PC-9 (cell line): ENCODE results near the gene NTM. TPM values are rescaled to one million over a fixed set of nuclear protein-coding genes. Genes with fewer than 3 reads are reported as not detected.

ENCODE experiments used
- BruUV-seq: library from RNA; stranded (reverse); fragments of 400-500 nt; replicated peaks from 2 replicates; lab custom pipeline; 2021; lab: Mats Ljungman, UMichigan
- CTCF ChIA-PET: fragments of 300-600 bp; sonication (Branson Sonifier 250); formaldehyde crosslinking; loops from one replicate; lab custom pipeline; 2022; ENCODE audit warnings: antibody characterized with exemption; lab: Charles Lee
- POLR2A ChIA-PET: fragments of 300-600 bp; sonication (Branson Sonifier 250); formaldehyde crosslinking; loops from one replicate; lab custom pipeline; 2022; ENCODE audit warnings: antibody characterized with exemption; ENCODE audit not compliant: unreplicated experiment; lab: Charles Lee
- DNase-seq, 2 experiments: peaks; one replicate each; pipeline versions ENCODE4 v3.0.0 to v3.0.0-alpha.2; 2015 to 2022; ENCODE audit warnings: mixed read lengths in 1 of 2
- H2AFZ ChIP-seq: fragments of 200-600 bp; sonication (generic); 2 replicates; pipeline ENCODE4 v1.8.1; 2017; ENCODE audit warnings: antibody characterized with exemption
- H3F3A ChIP-seq: fragments of 200-600 bp; sonication (generic); 2 replicates; pipeline ENCODE4 v1.8.1; 2017; ENCODE audit warnings: antibody characterized with exemption, mild to moderate bottlenecking, low read depth; ENCODE audit not compliant: insufficient read depth
- H3K27ac ChIP-seq: fragments of 200-600 bp; sonication (generic); 2 replicates; pipeline ENCODE4 v1.6.1; 2016; ENCODE audit warnings: mixed run types
- H3K27me3 ChIP-seq: fragments of 200-600 bp; sonication (generic); 2 replicates; pipeline ENCODE4 v1.6.1; 2016; ENCODE audit warnings: low read depth, mixed run types; ENCODE audit not compliant: insufficient read depth
- H3K36me3 ChIP-seq: fragments of 200-600 bp; sonication (generic); 2 replicates; pipeline ENCODE4 v1.6.1; 2016; ENCODE audit warnings: low read depth, mixed run types
- H3K4me1 ChIP-seq: fragments of 200-600 bp; sonication (generic); replicated peaks from 2 replicates; pipeline ENCODE4 v1.6.1; 2016; ENCODE audit warnings: mixed run types; ENCODE audit not compliant: insufficient read depth
- H3K4me2 ChIP-seq: fragments of 200-600 bp; sonication (generic); 2 replicates; pipeline ENCODE4 v1.6.1; 2017; ENCODE audit warnings: mixed run types
- H3K4me3 ChIP-seq: fragments of 200-600 bp; sonication (generic); 2 replicates; pipeline ENCODE4 v1.6.1; 2016; ENCODE audit warnings: mixed run types
- H3K79me2 ChIP-seq: fragments of 200-600 bp; sonication (generic); 2 replicates; pipeline ENCODE4 v1.6.1; 2017; ENCODE audit warnings: low read depth, mixed run types
- H3K9me2 ChIP-seq: fragments of 200-600 bp; sonication (generic); 2 replicates; pipeline ENCODE4 v1.8.1; 2017; ENCODE audit warnings: mild to moderate bottlenecking; ENCODE audit not compliant: insufficient read depth
- H3K9me3 ChIP-seq: fragments of 200-600 bp; sonication (generic); 2 replicates; pipeline ENCODE4 v1.8.1; 2016; ENCODE audit warnings: low read depth; ENCODE audit not compliant: insufficient read depth
- H4K20me1 ChIP-seq: fragments of 200-600 bp; sonication (generic); 2 replicates; pipeline ENCODE4 v1.8.1; 2017; ENCODE audit not compliant: insufficient read depth
- EZH2 ChIP-seq: fragments of 200-600 bp; sonication (generic); IDR thresholded peaks from 2 replicates; pipeline ENCODE4 v1.8.0; 2017; ENCODE audit warnings: antibody characterized with exemption, low read depth
- intact Hi-C: fragments of 100-400 bp; cut with micrococcal nuclease; formaldehyde crosslinking; loops from one replicate; pipeline ENCODE4 v1.10.0; 2022; ENCODE audit not compliant: unreplicated experiment
- total RNA-seq: library from RNA; stranded (reverse); gene quantifications from 2 replicates; pipeline ENCODE4 v1.2.3, GENCODE V29; 2021
- TF ChIP-seq, protein P1 (sequence below): fragments of 200-600 bp; sonication (generic); conservative IDR thresholded peaks from 2 replicates; pipeline ENCODE4 v1.6.1; 2017; ENCODE audit warnings: mixed run types, antibody characterized with exemption, mild to moderate bottlenecking, moderate library complexity

The NTM gene
- total RNA-seq, 1 experiment from 2014 or later, result not detected

- BruUV-seq, result no TSS peak
- no peaks in the 10 kb centered on the region for H3K9me3 ChIP-seq
- CTCF ChIA-PET, result no interaction called here
Measured at GRCh38 chr11:132337819-132338416, 967.5 kb downstream of the NTM start.

DNA sequence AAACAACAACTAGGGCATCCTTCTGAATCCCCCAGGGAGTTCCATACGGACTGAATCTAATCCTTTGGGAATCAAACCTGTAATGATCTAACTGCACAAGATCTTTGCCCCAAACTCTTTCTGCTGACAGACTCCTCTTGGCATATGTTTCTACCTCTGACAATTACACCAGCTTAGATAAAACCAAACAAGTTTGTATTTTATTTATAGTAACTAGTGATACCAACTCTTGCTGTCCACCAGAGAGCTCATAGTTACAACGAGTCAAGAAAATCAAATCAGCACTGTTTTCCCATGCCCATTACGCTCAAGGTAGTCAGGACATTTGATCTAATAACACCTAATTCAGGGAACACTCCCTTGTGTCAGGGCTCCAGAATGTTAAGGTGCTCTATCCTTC lies 972.0 kb downstream of the NTM start:
- CTCF ChIA-PET, result no interaction called here
- POLR2A ChIA-PET, result no interaction called here
- intact Hi-C loops, result no loop called here
- TF ChIP-seq, protein P1, sequence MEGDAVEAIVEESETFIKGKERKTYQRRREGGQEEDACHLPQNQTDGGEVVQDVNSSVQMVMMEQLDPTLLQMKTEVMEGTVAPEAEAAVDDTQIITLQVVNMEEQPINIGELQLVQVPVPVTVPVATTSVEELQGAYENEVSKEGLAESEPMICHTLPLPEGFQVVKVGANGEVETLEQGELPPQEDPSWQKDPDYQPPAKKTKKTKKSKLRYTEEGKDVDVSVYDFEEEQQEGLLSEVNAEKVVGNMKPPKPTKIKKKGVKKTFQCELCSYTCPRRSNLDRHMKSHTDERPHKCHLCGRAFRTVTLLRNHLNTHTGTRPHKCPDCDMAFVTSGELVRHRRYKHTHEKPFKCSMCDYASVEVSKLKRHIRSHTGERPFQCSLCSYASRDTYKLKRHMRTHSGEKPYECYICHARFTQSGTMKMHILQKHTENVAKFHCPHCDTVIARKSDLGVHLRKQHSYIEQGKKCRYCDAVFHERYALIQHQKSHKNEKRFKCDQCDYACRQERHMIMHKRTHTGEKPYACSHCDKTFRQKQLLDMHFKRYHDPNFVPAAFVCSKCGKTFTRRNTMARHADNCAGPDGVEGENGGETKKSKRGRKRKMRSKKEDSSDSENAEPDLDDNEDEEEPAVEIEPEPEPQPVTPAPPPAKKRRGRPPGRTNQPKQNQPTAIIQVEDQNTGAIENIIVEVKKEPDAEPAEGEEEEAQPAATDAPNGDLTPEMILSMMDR, result no peak
- TF ChIP-seq EZH2, result no peak
- H3F3A ChIP-seq, result no peaks in the 10 kb centered on the region
- no peak for DNase-seq
- H3K4me3 ChIP-seq, result no peak overlapping the region
- H3K79me2 ChIP-seq, result no peaks in the 10 kb centered on the region
- no peaks in the 10 kb centered on the region for H3K9me2 ChIP-seq
- H3K9me3 ChIP-seq, result no peaks in the 10 kb centered on the region
- no peaks in the 10 kb centered on the region for H3K36me3 ChIP-seq
- H3K27me3 ChIP-seq, result no peaks in the 10 kb centered on the region; the same call in 1 of the 2 replicates
- no peak overlapping the region for H3K27ac ChIP-seq
- H4K20me1 ChIP-seq, result no peaks in the 10 kb centered on the region
- no peak overlapping the region for H3K4me2 ChIP-seq
- H2AFZ ChIP-seq, result no peak overlapping the region
- no peaks in the 10 kb centered on the region for H3K4me1 ChIP-seq
- BruUV-seq, result no TSS peak

More at GRCh38 chr11:132337819-132338416, 967.5 kb downstream of the NTM start:
- Histone ChIP-seq H4K20me1 (no peaks in the 10 kb centered on the region), H3K27ac (no peak overlapping the region), H3K4me3 (no peak overlapping the region), H2AFZ (no peak overlapping the region), H3K27me3 (peaks cover 2% of the 10 kb centered on the region; the same call in 1 of the 2 replicates), H3K4me2 (no peak overlapping the region), H3F3A (no peaks in the 10 kb centered on the region), H3K9me2 (no peaks in the 10 kb centered on the region), H3K36me3 (no peaks in the 10 kb centered on the region), H3K79me2 (no peaks in the 10 kb centered on the region), H3K4me1 (no peaks in the 10 kb centered on the region)
- TF ChIP-seq, protein P1, result no peak
- TF ChIP-seq EZH2, result no peak
- POLR2A ChIA-PET, result no interaction called here
- intact Hi-C loops, result no loop called here
- DNase-seq, result no peak

DNA sequence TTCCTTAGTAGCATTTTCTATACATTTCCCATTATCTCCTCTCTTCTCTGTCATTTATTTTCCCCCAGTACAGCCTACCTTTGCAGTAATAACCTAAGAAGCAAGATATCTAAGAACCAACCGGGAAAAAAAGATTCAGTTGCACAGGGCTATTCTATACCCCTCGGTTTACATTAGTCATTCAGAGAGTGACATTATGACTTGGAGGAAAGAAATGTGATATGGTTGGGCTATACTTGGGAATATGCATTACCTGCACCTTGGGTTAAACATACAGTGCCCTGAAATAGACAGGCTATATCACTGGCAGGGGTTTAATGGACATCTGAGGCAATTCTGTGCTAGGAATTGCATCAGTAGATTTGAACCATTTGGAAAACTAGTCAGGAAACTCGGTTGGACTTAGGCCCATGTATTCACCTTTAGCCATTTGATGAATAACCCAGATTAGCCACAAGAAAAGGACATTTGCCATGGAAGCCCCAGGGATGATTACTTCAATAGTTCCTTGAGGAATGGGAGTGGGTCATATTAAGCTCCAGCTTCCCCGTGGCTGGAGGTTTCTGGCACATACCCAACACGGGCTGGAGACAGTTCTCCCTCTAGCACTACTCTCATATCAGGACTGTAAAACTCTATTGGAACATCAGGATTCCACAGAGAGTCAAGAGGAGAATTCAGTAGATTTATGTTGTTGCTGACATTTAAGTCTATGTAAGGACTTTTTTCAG lies 973.2 kb downstream of the NTM start:
- ChIA-PET CTCF (no interaction called here), POLR2A (no interaction called here)
- intact Hi-C loops, result no loop called here
- Histone ChIP-seq H3K9me2 (no peaks in the 10 kb centered on the region), H3K4me2 (no peak overlapping the region), H3K9me3 (no peaks in the 10 kb centered on the region), H3F3A (no peaks in the 10 kb centered on the region), H3K4me1 (no peaks in the 10 kb centered on the region), H2AFZ (no peak overlapping the region), H3K27me3 (no peaks in the 10 kb centered on the region; the same call in 1 of the 2 replicates), H3K27ac (no peak overlapping the region), H3K79me2 (no peaks in the 10 kb centered on the region), H4K20me1 (no peaks in the 10 kb centered on the region), H3K4me3 (no peak overlapping the region), H3K36me3 (no peaks in the 10 kb centered on the region)
- BruUV-seq, result no TSS peak
- TF ChIP-seq, protein P1, result no peak
- TF ChIP-seq EZH2, result no peak
- DNase-seq, result no peak
